ENCODE results near the gene ARHGEF11.

Gene ARHGEF11

GRCh38 chr1:157044326-157044725, 1.2 kb downstream of the ARHGEF11 start:
- DNase-seq, result no peak

- DNase-seq, result no peak
Measured at GRCh38 chr1:157043685-157044084, 1.9 kb downstream of the ARHGEF11 start.

- DNase-seq, result no peak
Measured at GRCh38 chr1:157042846-157043245, 2.7 kb downstream of the ARHGEF11 start.

GRCh38 chr1:157040802-157041201, 4.7 kb downstream of the ARHGEF11 start:
- no peak for DNase-seq

GRCh38 chr1:157035121-157035520, 10.4 kb downstream of the ARHGEF11 start:
- DNase-seq, result no peak

- DNase-seq, result no peak
Measured at GRCh38 chr1:157034137-157034800, 11.3 kb downstream of the ARHGEF11 start.

GRCh38 chr1:157033357-157033876, 12.1 kb downstream of the ARHGEF11 start:
- DNase-seq, result no peak

GRCh38 chr1:157032303-157032702, 13.2 kb downstream of the ARHGEF11 start:
- no peak for DNase-seq

- no peak for DNase-seq
Measured at GRCh38 chr1:157030728-157031127, 14.8 kb downstream of the ARHGEF11 start.

GRCh38 chr1:157028674-157029073, 16.9 kb downstream of the ARHGEF11 start:
- no peak for DNase-seq

- no peak for DNase-seq
Measured at GRCh38 chr1:157025856-157026255, 19.7 kb downstream of the ARHGEF11 start.

- no peak for DNase-seq
Measured at GRCh38 chr1:157025385-157025784, 20.2 kb downstream of the ARHGEF11 start.

GRCh38 chr1:157021688-157022087, 23.9 kb downstream of the ARHGEF11 start:
- no peak for DNase-seq

GRCh38 chr1:157019457-157019856, 26.1 kb downstream of the ARHGEF11 start:
- no peak for DNase-seq

- DNase-seq, result no peak
Measured at GRCh38 chr1:157011845-157012244, 33.7 kb downstream of the ARHGEF11 start.

GRCh38 chr1:157008502-157008901, 37.0 kb downstream of the ARHGEF11 start:
- no peak for DNase-seq

- peak; percentile 41 for DNase-seq
Measured at GRCh38 chr1:157007306-157007705, 38.2 kb downstream of the ARHGEF11 start.

GRCh38 chr1:157006676-157007075, 38.9 kb downstream of the ARHGEF11 start:
- DNase-seq, result no peak

GRCh38 chr1:157005965-157006364, 39.6 kb downstream of the ARHGEF11 start:
- no peak for DNase-seq

- DNase-seq, result no peak
Measured at GRCh38 chr1:157004806-157005205, 40.7 kb downstream of the ARHGEF11 start.

- DNase-seq, result peak; percentile 22
Measured at GRCh38 chr1:157004327-157004726, 41.2 kb downstream of the ARHGEF11 start.

GRCh38 chr1:157001304-157001703, 44.2 kb downstream of the ARHGEF11 start:
- DNase-seq, result no peak

- no peak for DNase-seq
Measured at GRCh38 chr1:157000686-157001085, 44.9 kb downstream of the ARHGEF11 start.

GRCh38 chr1:156999596-157000320, 45.8 kb downstream of the ARHGEF11 start:
- DNase-seq, result no peak
